NB4 (cell line): ENCODE measurements around the gene COL4A4.

Experiments used
- DNase-seq: peaks from one replicate; pipeline ENCODE4 v3.0.0; 2010; ENCODE audit warnings: low read depth
- H3K4me3 ChIP-seq: one replicate; pipeline ENCODE4 v1.5.1; 2011; ENCODE audit warnings: mild to moderate bottlenecking, low read depth, low read length, moderate library complexity
- CTCF ChIP-seq: IDR thresholded peaks from one replicate; pipeline ENCODE4 v1.5.1; 2012; ENCODE audit warnings: low read depth, low read length
- MYC ChIP-seq: IDR thresholded peaks from 2 replicates; pipeline ENCODE4 v1.6.1; 2011; ENCODE audit warnings: low read depth, low read length
- POLR2A ChIP-seq: IDR thresholded peaks from 2 replicates; pipeline ENCODE4 v1.6.1; 2011; ENCODE audit warnings: mild to moderate bottlenecking; ENCODE audit not compliant: insufficient read length; ENCODE audit errors: extremely low read depth
- TF ChIP-seq, protein P1 (sequence below): IDR thresholded peaks from 2 replicates; pipeline ENCODE4 v1.6.1; 2011; ENCODE audit warnings: low read depth, low read length

COL4A4 gene

DNA sequence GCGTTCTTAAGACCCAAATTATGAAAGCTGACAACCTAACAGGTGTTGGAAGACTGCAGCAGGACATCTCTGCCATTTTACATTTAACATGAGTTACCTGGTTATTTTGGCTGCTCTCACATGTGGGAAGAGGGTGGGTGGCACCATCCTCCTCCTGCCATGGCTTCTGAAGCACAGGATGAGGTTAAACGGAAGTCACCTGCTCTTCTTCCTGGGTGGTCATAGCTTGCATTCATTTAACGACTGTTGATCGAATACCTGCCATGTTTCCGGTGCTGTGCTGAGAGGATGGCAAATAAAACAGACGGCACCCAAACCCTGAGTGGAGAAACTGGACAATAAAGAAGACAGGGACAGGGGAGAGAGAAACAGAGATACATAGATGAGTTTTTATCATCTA, 210.2 kb downstream of the COL4A4 start:
- no peak overlapping the region for H3K4me3 ChIP-seq
- DNase-seq, result no peak
- no peak for TF ChIP-seq CTCF
- no peak for TF ChIP-seq POLR2A
- no peak for TF ChIP-seq MYC
- TF ChIP-seq, protein P1, sequence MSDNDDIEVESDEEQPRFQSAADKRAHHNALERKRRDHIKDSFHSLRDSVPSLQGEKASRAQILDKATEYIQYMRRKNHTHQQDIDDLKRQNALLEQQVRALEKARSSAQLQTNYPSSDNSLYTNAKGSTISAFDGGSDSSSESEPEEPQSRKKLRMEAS, result no peak

DNA sequence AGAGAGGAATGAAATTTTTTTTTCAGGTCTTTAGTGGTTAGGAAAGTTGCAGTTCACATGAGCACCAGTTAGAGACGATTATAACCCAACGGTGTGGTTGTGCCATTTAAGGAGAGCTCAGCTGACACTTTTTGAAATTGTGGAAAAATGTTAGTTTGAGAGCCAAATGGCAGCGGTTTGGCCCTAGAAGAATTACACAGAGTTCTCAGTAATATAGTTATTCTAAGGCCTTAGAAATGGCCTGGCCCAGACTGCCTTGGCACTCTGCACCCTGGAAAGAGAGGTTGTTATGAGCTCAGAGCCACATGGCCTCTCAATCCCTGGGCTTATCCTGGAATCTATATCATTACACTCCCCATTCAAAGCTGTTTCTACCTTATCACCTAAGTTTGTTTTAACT, 210.8 kb downstream of the COL4A4 start:
- TF ChIP-seq, protein P1, result no peak
- no peak for TF ChIP-seq MYC
- no peak for TF ChIP-seq POLR2A
- no peak for TF ChIP-seq CTCF
- DNase-seq, result no peak
- H3K4me3 ChIP-seq, result no peak overlapping the region
